ENCODE results near the gene LRRC46.

The LRRC46 gene

DNA sequence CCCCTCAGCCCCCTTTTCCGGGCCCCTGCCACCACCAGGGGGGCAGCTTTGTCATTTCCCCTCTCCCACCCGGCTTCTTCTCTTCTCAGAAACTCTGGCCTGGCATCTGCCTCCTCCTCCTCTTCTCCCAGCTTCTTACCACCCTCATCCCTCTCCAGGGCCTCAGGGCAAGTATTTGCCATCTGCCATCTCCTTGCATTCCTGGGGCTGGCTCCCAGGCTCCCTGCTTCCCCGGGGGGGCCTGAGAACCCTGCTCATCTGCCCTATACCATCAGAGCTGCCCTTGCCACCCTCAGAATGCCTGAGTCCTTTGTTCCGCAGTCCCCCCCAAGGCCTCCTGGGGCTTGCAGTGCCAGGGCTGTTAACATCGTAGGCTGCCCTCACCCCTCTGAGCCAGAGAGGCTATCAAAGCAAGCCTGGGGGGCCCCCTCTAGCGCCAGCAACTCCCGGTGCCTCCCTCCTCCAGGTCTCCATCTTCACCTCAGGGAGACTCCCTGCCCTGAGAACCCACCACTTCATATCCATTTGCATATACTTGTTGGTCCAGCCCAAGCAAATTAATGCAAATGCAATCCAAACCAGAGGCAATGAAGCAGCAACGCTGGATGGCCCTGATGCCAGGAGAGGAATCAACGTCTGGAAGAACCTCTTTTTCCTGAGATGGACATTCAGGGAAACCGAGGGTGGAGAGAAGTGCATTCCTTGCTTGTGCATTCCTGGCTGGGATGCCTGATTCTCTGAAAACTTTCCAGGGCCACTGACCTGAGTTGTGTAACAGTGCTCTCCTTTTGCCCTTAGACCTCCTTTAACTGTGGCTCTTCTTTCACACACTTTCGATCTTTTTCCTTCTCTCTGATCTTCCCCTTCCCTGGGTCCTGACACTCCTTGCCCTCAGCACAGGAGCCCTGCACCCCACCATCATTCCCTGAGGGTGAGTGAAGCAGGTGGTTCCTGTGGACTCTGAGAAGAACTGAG is 43.8 kb downstream of the LRRC46 start:
- no peak for DNase-seq (ENCODE audit: low read depth, low spot score)

DNA sequence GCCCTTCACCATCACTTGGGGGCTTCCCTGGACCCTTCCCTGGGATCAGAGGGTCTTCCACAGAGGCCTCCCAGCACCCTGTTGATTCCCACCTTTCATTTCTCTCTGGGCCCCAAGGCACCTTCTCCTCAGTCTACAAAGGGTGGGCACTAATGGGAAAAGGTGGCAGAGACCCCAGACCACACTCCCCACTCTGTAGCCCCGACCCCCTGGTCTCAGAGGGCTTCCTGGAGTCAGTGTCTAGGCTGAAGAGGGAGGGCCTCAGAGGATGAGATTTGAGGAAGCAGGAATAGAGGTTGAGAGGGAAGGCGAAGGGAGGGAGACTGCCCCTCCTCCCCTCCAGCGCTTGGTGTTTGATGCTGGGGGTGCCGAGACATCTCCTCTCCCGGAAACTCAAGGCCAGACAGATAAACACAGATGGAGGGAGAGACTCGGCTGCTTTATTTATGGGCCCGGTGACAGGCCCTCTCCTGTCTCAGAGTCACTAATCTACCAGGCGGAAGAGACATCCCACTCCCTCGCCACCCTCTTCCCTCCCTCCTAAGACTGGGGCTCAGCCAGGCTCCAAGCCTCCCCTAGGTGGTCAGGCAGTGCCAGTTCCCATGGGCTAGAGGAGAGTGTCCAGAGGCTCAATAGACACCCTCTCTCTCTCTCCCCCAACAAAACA is 46.0 kb downstream of the LRRC46 start:
- DNase-seq (ENCODE audit: low read depth, low spot score): no peak

DNA sequence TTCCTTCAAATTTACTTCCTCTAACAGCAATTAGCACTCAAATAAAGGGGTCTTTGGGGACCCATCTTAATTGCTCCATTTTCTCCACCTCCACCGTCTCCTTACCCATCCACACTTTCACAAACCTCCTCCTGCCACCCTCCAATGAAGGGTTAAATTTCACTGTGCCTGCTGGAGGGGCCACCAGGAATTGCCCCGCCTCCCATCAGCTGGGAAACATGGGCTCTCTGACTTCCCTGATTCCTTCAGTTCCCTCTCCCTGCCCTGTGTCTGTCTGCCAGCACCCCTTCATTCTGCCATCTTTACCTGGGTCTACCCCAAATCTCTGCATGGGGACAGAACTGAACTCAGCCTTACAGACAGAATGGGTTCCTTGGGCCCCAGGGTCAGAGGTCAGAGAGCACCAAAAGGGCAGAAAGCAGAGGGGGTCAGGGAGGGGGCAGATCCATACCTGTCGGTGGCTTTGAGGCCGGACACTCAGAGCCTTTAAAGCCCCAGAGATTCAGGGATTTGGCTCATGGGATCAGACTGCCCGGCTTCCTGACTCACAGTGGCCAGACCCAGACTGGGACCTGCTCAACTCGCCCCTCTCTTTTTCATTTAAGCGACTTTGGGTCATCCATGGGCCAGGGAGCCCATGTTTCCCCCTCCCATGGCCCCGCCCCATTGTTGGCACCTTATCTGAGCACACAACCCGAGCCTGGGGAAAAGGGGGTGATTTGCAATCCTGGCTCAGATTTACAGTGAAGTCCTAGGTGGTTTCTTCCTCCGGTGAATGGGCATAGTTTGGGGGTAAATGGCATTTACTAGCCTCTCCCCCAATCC is 46.9 kb downstream of the LRRC46 start:
- no peak for DNase-seq (ENCODE audit: low read depth, low spot score)

DNA sequence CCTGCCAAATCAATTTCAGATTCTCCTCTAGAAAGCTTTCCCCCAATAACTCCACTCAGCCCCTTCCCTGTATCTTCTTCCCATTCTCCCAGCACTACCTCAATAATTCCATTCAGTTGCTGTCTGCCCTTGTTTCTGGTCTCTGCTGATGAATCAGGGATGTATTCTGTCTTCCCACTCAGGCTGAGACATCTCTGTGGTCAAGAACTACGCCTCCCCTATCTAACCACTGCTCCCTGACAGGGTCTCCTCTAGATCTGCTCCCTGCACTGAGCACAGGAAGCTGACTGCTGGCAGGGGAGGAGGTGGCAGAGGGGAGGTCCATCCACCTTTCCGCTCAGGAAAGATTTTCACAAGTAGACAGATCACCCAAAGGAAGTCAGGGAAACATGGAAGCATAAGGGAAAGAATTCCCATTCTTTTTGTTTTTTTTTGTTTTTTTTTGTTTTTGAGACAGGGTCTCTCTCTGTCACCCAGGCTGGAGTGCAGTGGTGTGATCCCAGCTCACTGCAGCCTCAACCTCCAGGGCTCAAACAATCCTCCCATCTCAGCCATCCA is 47.6 kb downstream of the LRRC46 start:
- no peak for DNase-seq (ENCODE audit: low read depth, low spot score)

DNA sequence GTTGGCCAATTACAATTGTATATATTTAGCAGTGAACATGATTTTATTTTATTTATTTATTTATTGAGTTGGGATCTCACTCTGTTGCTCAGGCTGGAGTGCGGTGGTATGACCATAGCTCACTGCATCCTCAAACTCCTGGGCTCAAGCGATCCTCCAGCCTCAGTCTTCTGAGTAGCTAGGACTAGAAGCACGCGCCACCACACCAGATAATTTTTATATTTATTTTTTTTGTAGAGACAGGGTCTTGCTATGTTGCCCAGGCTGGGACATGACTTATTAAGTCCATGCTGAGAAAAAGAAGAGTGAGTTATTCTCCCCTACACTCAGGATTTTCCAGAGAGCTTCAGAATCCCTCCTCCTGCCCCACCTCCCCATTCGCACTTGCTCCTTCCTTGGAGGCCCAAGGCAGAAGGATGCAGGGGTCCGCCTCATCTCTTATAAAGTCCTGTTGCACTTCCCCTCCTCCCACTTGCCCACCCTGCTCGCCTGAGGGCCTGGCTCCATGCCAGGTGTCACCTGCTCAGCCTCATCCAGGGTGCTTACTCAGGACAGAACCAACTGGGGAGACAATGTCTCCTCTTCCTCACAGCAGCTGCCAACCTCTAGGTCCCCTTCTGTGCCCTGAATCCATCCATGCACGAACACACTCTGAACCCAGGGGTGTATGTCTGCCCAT is 48.4 kb downstream of the LRRC46 start:
- DNase-seq (ENCODE audit: low read depth, low spot score): no peak

DNA sequence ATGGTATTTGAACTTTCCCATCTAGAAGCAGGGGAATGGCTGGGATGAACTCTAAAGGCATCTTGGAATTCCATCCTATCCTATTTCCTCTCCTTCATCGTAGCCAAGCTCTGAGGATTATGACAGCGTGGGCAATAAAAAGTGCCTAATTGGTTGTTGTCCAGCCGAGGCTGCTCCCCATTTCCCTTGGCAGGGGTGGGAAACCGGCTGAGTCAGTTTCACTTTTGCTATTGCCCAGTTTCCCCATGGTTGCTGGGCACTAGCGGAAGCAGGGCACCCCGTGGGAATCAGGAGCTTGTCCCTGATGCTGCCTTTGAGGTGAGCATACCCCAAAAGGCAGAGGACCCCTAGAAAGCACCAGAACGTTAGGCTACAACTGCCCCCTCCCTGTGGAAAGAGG is 50.8 kb downstream of the LRRC46 start:
- DNase-seq (ENCODE audit: low read depth, low spot score): no peak

DNA sequence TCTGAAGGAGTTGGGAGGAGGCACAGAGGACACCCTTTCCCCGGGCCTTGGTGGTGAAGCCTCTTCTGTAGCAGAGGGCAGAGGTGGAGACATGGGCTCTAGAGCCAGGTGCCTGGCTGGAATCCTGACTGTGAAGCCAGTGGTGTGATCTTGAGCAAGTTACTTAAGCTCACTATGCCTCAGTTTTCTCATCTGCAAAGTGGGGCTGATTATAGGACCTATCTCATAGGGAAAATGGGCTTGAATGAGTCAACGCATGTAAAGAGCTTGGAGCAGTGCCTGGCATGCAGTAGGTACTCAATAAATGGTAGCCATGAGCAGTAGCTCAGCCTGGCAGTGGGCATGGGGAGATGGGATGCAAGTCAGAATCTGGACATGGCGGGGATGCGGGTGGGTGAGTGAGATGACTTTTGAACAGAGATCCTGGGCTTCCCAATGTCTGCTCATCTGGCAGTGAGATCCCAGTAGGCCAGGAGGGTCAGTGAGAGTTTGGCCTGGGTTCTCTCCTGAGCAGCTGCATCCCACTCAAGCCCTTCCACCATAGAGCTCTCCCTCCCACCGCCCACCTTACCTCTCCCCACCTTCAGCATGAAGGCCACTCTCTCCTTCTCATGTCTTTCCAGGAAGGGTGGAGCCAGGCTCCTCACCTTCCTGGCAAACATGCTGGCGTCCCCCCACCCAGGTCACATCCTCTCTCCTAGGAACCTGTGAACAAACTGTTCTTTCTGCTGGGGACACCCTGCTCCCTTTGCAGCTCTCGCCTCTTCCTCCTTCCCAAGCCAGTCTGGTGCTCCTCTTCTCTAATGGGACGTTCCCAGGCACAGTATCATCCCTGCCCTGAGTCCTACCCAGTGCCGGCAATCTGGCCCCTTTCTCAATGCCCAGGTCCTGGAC is 51.5 kb downstream of the LRRC46 start:
- no peak for DNase-seq (ENCODE audit: low read depth, low spot score)

DNA sequence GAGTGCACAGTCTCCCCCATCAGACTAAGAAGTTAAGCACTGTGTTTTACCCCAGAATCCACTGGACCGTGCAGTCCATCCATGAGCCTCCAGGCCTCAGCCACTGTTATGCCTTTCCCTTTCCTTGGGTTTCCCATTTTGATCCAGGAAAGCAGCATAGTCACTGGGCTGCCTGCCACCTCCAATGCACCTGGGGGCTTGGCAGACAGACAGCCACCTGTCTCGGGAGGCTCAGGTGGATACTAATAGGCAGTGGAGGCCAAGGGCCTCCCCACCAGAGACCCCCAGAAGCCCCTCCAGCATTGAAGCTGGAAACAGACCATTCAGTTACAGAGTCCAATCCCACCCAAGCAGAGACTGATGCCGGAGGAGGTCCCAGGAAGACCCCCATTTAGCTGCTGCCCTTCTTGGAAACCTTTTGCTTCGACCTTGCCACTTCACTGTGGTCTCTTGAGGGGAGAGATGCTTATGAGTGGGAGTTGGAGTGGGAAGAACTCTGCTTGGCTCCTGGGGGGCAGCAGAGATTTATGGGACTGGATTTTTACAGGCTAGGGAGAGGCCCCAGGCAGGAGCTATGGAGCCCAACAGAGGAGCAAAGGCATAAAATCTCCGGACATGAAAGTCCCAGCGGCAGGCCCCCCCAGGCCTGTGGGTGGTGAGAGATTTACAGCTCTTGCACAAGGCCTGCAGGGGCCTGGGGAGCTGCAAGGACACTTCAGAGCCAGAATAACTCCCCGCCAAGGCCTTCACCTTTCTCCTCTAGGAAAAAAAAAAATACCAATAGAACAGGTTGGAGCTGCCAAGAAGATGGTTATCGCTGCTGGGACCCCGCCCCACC is 52.3 kb downstream of the LRRC46 start:
- DNase-seq (ENCODE audit: low read depth, low spot score): no peak

DNA sequence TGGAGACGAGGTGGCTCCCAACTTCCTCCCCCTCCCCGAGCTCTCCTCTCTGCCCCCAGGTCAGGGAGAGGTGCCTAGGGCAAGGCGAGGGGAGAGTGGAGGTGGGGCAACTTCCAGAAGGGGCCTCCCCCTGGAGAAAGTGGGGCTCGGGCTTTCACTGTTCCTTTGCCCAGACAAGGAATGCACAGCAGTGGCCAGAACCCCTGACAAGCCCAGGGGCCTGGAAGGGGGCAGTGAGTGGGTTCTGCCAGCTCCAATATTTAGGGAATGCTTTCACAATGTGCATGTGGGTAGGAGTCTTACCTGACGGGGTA is 52.9 kb downstream of the LRRC46 start:
- no peak for DNase-seq (ENCODE audit: low read depth, low spot score)

DNA sequence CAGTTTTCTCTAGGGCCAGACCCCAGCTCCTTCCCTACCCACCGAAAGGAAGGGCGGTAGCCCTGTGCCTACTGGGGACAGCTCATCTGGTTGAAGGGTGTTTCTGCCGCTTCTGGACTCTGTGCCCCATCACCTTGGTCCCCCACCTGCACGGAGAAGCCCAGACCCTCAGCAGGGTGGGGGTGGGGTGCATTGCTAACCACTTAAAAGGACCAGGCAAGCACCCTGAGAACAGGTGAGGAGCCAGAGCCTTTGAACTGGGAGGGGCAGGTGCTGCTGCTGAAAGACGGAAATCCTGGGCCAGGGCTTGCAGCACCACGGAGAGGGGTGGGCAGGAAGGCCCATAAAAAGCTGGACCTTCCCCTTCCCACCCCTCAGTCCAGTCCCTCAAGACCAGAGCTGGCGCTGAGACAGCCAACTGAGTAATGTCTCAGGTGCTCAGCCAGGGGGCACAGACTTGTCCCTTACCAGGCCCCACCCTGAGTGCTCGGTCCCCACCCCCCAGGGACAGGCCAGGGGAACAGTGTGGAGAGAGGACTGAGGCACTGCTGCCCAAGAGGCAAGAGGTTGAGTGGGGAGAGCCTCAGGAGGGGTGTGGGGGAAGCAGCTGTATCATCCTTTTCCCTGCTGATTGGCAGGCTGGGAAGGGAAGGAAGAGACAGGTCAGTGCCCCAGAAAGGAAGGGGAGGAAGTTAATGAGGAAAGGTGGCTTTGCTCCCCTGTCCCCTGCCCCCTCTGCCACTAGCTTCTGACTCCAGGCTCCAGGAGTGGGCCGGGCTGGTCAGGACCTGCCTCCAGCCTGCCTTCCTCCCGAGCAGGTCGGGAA is 53.6 kb downstream of the LRRC46 start:
- DNase-seq (ENCODE audit: low read depth, low spot score): no peak
